GM19240 (cell line): ENCODE data around the gene CDK7.

ENCODE experiments used
- DNase-seq: peaks from one replicate; pipeline ENCODE4 v3.0.0; 2011; ENCODE audit warnings: low spot score; ENCODE audit not compliant: insufficient read length

The CDK7 gene

GRCh38 chr5:69288688-69289087 is 54.0 kb downstream of the CDK7 start:
- DNase-seq: no peak

- no peak for DNase-seq
Measured at GRCh38 chr5:69292306-69292705, 57.6 kb downstream of the CDK7 start.

GRCh38 chr5:69293882-69294281 is 59.2 kb downstream of the CDK7 start:
- DNase-seq: no peak

GRCh38 chr5:69295088-69295754 is 60.5 kb downstream of the CDK7 start:
- DNase-seq: no peak

GRCh38 chr5:69299625-69300024 is 64.9 kb downstream of the CDK7 start:
- DNase-seq: no peak

GRCh38 chr5:69300537-69301203 is 66.0 kb downstream of the CDK7 start:
- no peak for DNase-seq

- no peak for DNase-seq
Measured at GRCh38 chr5:69305512-69305911, 70.8 kb downstream of the CDK7 start.

GRCh38 chr5:69308046-69308553 is 73.4 kb downstream of the CDK7 start:
- no peak for DNase-seq

- DNase-seq: no peak
Measured at GRCh38 chr5:69309380-69309779, 74.7 kb downstream of the CDK7 start.

GRCh38 chr5:69312459-69313160 is 77.9 kb downstream of the CDK7 start:
- no peak for DNase-seq

GRCh38 chr5:69313428-69313827 is 78.7 kb downstream of the CDK7 start:
- no peak for DNase-seq

GRCh38 chr5:69315972-69316371 is 81.3 kb downstream of the CDK7 start:
- no peak for DNase-seq

GRCh38 chr5:69317391-69317790 is 82.7 kb downstream of the CDK7 start:
- no peak for DNase-seq

GRCh38 chr5:69326365-69326764 is 91.7 kb downstream of the CDK7 start:
- no peak for DNase-seq
